GM19240 (cell line): ENCODE data around the gene WNT2B.

ENCODE experiments used
- DNase-seq: peaks from one replicate; pipeline ENCODE4 v3.0.0; 2011; ENCODE audit warnings: low spot score; ENCODE audit not compliant: insufficient read length

Gene WNT2B

GRCh38 chr1:112527266-112528010 lies 18.7 kb downstream of the WNT2B start:
- no peak for DNase-seq

GRCh38 chr1:112528076-112528475 lies 19.3 kb downstream of the WNT2B start:
- DNase-seq = no peak

DNA sequence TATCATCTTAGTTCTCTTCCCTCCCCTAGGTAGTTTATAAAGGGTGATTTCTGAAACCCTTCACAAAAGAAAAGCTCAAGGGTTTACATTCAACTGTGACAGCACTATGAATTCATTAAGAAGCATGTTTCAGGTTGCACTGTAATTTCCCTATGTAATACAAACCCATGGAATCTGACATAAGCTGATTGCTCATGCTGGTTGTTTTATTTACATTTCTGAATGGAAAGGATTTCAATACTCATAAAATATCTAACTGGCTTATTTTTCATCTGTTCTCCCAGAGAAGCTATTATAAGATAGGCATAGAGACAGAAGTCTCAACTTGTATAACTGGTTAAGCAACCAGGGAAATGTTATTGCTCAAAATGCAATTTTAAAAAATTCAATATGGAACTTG lies 20.5 kb downstream of the WNT2B start:
- DNase-seq = no peak

- DNase-seq = no peak
Measured at GRCh38 chr1:112530832-112531231, 22.1 kb downstream of the WNT2B start.

DNA sequence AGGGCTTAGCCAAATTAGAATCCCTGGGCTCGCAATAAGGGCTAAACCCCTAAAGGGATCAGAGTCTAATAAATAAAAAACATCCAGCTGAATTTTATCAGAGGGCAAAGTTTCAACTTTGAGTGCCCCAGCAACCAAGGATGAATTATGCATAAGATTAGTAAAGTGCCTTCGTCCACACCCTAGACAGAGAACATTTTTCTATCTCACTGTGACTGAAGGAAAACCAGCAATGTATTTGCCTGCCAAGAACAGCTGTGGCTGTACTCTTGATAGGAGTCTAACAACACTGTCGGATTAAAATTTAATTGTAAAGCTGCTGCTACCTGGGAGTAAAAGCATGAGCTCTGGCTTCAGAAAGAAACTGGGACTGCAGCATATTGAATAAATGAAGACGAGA lies 23.3 kb downstream of the WNT2B start:
- DNase-seq = no peak

GRCh38 chr1:112533029-112533428 lies 24.3 kb downstream of the WNT2B start:
- no peak for DNase-seq

GRCh38 chr1:112536561-112536960 lies 27.8 kb downstream of the WNT2B start:
- no peak for DNase-seq

- DNase-seq = no peak
Measured at GRCh38 chr1:112537456-112537855, 28.7 kb downstream of the WNT2B start.

DNA sequence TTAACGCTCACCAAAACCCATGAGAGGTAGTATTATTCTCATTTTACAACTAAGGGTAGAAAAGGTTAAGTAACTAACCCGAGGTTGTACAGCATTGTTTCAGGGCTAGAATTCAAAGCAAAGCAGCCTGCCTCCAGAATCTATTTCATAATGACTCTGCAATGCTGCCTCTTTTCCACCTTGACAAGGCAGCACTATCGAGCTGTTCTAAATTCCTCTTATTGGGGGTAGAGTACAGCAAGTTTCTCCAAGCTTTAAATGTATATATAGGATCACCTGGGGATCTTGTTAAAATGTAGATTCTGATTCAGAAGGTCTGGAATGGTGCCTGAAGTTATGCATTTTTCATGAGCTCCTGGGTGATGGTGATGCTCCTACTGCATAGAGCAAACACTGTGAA lies 30.1 kb downstream of the WNT2B start:
- DNase-seq = no peak

- DNase-seq = no peak
Measured at GRCh38 chr1:112540226-112540794, 31.5 kb downstream of the WNT2B start.

GRCh38 chr1:112541299-112541698 lies 32.5 kb downstream of the WNT2B start:
- DNase-seq = no peak

GRCh38 chr1:112542206-112542973 lies 33.6 kb downstream of the WNT2B start:
- no peak for DNase-seq

DNA sequence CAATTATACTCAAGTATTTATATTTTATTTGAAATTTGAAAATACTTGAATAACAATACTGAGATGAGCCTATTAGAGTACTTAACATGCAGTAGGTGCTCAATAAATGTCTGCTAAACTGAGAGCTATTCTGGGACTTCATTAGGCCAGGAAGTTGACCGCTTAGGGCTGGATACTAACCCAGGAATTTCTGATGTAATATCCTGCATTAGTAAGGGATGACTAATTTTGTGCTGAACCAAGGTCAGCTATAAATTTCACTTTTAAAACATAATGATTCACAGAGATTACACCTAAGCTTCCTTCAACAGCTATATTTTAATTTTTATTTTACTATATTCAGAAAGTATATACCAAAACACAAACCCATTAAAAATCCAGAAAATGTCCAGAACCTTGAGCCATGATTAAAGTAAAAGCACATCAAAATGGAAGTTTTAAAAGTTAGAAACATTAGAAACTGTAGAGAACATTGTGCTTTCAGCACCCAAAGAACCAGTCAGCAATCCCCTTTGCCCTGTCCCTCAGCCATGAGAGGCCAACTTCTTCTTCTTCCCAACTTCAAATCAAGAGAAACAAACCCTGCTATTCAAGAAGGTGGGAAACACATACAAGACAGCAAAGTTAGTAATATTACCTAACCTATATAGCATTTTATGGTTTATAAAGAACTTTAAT lies 35.4 kb downstream of the WNT2B start:
- DNase-seq = no peak

- no peak for DNase-seq
Measured at GRCh38 chr1:112544751-112545150, 36.0 kb downstream of the WNT2B start.

- no peak for DNase-seq
Measured at GRCh38 chr1:112546076-112546475, 37.3 kb downstream of the WNT2B start.

DNA sequence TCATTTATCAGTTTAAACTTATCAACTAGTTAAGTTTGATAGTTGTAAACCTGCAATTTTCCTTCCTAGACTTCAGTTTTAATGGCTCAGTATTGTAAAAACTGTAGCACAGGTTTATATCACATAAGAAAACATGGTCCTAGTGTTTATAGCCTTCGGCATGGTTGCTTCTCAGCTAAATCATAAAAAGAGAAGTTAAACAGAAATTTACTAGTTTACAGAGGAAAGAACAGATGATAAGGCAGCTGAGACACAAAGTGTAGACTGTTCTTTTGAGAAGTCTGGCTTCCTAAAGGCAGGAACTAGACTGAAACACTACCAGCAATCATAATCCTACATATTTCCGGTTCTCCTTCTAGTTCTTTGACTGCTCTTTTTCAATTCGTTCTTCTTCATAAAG lies 39.8 kb downstream of the WNT2B start:
- no peak for DNase-seq

DNA sequence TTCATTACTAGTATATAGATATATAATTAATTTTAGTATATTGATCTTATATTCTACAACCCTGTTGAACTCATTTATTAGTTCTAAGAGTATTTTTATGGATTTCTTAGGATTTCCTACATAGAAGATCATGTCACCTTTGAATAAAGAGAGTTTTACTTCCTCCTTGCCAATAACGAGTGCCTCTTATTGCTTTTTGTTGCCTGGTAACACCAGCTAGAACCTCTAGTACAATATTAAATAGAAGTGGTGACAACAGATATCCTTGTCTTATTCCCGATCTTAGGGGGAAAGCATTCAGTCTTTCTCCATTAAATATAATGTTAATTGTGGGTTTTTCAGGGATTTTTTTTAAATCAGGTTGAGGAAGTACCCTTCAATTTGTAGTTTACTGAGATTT lies 40.8 kb downstream of the WNT2B start:
- no peak for DNase-seq

GRCh38 chr1:112554411-112554810 lies 45.6 kb downstream of the WNT2B start:
- DNase-seq = no peak

- DNase-seq = no peak
Measured at GRCh38 chr1:112557385-112557784, 48.6 kb downstream of the WNT2B start.

DNA sequence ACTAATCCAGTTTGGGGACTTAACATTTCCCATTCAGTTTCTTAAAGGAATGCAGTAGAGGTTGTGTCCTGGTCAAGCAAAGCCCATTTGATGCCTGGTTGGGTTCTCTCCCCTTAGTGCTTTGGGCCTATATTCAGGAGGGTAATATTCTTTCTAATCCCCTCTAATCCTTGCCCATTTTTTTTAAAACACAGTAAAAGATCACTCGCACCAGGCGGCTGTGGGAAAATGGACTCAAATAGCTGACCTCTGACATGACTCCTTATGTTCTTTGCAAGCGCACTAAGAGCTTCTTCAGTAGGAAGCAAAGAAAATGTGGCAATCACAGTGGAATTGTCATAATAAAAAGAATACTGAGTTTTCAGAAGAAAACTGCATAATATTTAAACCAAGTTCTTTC lies 49.9 kb downstream of the WNT2B start:
- no peak for DNase-seq

DNA sequence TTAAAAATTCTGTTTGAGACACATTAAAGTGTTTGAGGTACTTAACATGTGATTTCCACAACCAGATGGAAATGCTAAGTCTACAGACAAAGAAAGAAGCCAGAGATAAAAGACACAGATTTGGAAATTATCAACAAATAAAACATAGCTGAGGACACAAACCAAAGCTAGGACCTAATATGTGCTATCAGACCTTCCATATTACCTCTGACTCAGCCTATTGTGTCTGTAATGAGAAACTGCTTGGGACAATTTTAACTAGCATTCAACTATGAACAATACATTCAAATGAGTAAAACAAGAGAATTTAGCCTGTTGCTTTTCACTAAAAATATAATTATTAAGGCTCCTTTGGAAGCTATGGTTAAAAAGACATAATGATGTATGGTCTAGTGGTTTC lies 54.6 kb downstream of the WNT2B start:
- DNase-seq = no peak

GRCh38 chr1:112564081-112564480 lies 55.3 kb downstream of the WNT2B start:
- DNase-seq = no peak
